CD4-positive, alpha-beta T cell (primary cell): Measurements from ENCODE around the gene TMEM30A. TPM values are rescaled to one million over a fixed set of nuclear protein-coding genes. Genes with fewer than 3 reads are reported as not detected.

Experiments used
- ATAC-seq: fragments of 200-7000 bp; cut with Tn5 transposase; one replicate; pipeline ENCODE4 v1.10.0; 2022; ENCODE audit warnings: mild to moderate bottlenecking; ENCODE audit not compliant: poor library complexity
- CTCF ChIA-PET: fragments of 350-600 bp; sonication (Branson Sonifier 250); formaldehyde crosslinking; loops from one replicate; lab custom pipeline; 2021; ENCODE audit warnings: antibody characterized with exemption, inconsistent platforms; lab: Charles Lee
- POLR2A ChIA-PET: fragments of 350-600 bp; sonication (Branson Sonifier 250); formaldehyde crosslinking; loops from one replicate; lab custom pipeline; 2021; ENCODE audit warnings: antibody characterized with exemption, inconsistent platforms; lab: Charles Lee
- DNase-seq, 14 experiments: peaks; one replicate each; pipeline ENCODE4 v3.0.0-alpha.2; 2013 to 2020; ENCODE audit warnings: mixed read lengths in 2 of 14
- H3K27ac ChIP-seq, 2 donors: one replicate each; pipeline versions ENCODE4 v1.5.1 to v1.7.0; 2013; ENCODE audit warnings: low read length in 2 of 2, low read depth in 1 of 2, mild to moderate bottlenecking in 1 of 2
- H3K27me3 ChIP-seq, 2 experiments: 1 replicate in 1 of 2; 2 replicates in 1 of 2; pipeline versions ENCODE4 v1.6.1 to v1.7.0; 2013; ENCODE audit warnings: low read length in 2 of 2, control low read depth in 1 of 2, mild to moderate bottlenecking in 1 of 2, moderate library complexity in 1 of 2; ENCODE audit not compliant: insufficient read depth in 2 of 2, control insufficient read depth in 1 of 2
- H3K36me3 ChIP-seq: one replicate; pipeline ENCODE4 v1.6.1; 2013; ENCODE audit warnings: low read length, control low read depth; ENCODE audit not compliant: insufficient read depth
- H3K4me1 ChIP-seq: one replicate; pipeline ENCODE4 v1.6.1; 2013; ENCODE audit warnings: low read length, control low read depth; ENCODE audit not compliant: insufficient read depth
- H3K4me3 ChIP-seq: one replicate; pipeline ENCODE4 v1.5.1; 2013; ENCODE audit warnings: mild to moderate bottlenecking, low read length, moderate library complexity
- H3K9me3 ChIP-seq, 2 experiments: 1 replicate in 1 of 2; 2 replicates in 1 of 2; pipeline versions ENCODE4 v1.6.1 to v1.7.0; 2013; ENCODE audit warnings: low read length in 2 of 2, mild to moderate bottlenecking in 2 of 2, control low read depth in 1 of 2, moderate library complexity in 1 of 2; ENCODE audit not compliant: control insufficient read depth in 1 of 2, insufficient read depth in 1 of 2
- H3K27ac Mint-ChIP-seq: one replicate; pipeline ENCODE4 v1.8.0; 2020; ENCODE audit warnings: mixed read lengths
- H3K27me3 Mint-ChIP-seq: one replicate; pipeline ENCODE4 v1.8.0; 2021; ENCODE audit warnings: mixed read lengths
- H3K36me3 Mint-ChIP-seq: one replicate; pipeline ENCODE4 v1.8.0; 2021; ENCODE audit warnings: low read depth, mixed read lengths
- H3K4me1 Mint-ChIP-seq: one replicate; pipeline ENCODE4 v1.8.0; 2021; ENCODE audit warnings: low read depth, mixed read lengths
- H3K4me3 Mint-ChIP-seq: one replicate; pipeline ENCODE4 v1.8.0; 2020; ENCODE audit warnings: mild to moderate bottlenecking, mixed read lengths
- H3K9me3 Mint-ChIP-seq: one replicate; pipeline ENCODE4 v1.8.0; 2020; ENCODE audit warnings: mixed read lengths
- CTCF ChIP-seq: fragments of 200-600 bp; IDR thresholded peaks from one replicate; pipeline ENCODE4 v1.8.0; 2022; ENCODE audit warnings: antibody characterized with exemption, mild to moderate bottlenecking
- intact Hi-C, 2 experiments: fragments of 100-400 bp; cut with DNase I in 1 of 2; cut with micrococcal nuclease in 1 of 2; formaldehyde crosslinking; loops; one replicate each; pipeline versions ENCODE4 v1.15.1 to v1.9.0; 2023 to 2025; cut with DNase I, micrococcal nuclease
- total RNA-seq, 174 experiments: library from RNA in 2 of 174; stranded (reverse) in 2 of 174; gene quantifications; one replicate each; pipeline ENCODE4 v1.2.3 and lab custom pipeline; 2021 to 2026

TMEM30A gene
- total RNA-seq, 2 experiments from 2014 or later: 29.8 to 33.2 TPM

- peaks cover 17% of the 10 kb centered on the region for H3K27me3 Mint-ChIP-seq
Observed at GRCh38 chr6:75308250-75308988, 23.8 kb upstream of the TMEM30A start.

GRCh38 chr6:75307364-75308004 lies 22.9 kb upstream of the TMEM30A start:
- POLR2A ChIA-PET: no interaction called here

More at GRCh38 chr6:75308250-75308988, 23.8 kb upstream of the TMEM30A start:
- Histone ChIP-seq H3K36me3 (no peaks in the 10 kb centered on the region), H3K27ac (no peak overlapping the region), H3K4me3 (no peak overlapping the region), H3K27me3 (peaks cover 3 to 5% of the 10 kb centered on the region in 2 experiments), H3K9me3 (no peaks in the 10 kb centered on the region), H3K4me1 (no peaks in the 10 kb centered on the region)
- H3K4me3 Mint-ChIP-seq: no peak overlapping the region
- H3K4me1 Mint-ChIP-seq: peaks cover 7% of the 10 kb centered on the region
- intact Hi-C loops: no loop called here
- no peak for ATAC-seq
- ChIA-PET POLR2A (no interaction called here), CTCF (no interaction called here)
- no peak for TF ChIP-seq CTCF
- no peaks in the 10 kb centered on the region for H3K9me3 Mint-ChIP-seq
- no peaks in the 10 kb centered on the region for H3K36me3 Mint-ChIP-seq
- no peak overlapping the region for H3K27ac Mint-ChIP-seq
- no peak for DNase-seq

GRCh38 chr6:75306064-75306463 lies 21.5 kb upstream of the TMEM30A start:
- DNase-seq (peak in 1 of 14 experiments; percentile 33), ATAC-seq (peak; percentile 51)
- CTCF ChIA-PET: interaction anchor here (1.7 kb wide), 1 partner anchor 9 kb away, joined by 3 read pairs; no protein-coding TSS in a partner anchor
- H3K4me3 Mint-ChIP-seq: no peak overlapping the region
- intact Hi-C loops: no loop called here
- H3K27me3 Mint-ChIP-seq: peaks cover 7% of the 10 kb centered on the region
- no peaks in the 10 kb centered on the region for H3K36me3 Mint-ChIP-seq
- no peaks in the 10 kb centered on the region for H3K36me3 ChIP-seq
- H3K9me3 Mint-ChIP-seq: no peaks in the 10 kb centered on the region
- peaks cover 0 to 3% of the 10 kb centered on the region in 2 experiments for H3K27me3 ChIP-seq
- no peaks in the 10 kb centered on the region for H3K4me1 ChIP-seq
- peaks cover 7% of the 10 kb centered on the region for H3K4me1 Mint-ChIP-seq
- no peaks in the 10 kb centered on the region for H3K9me3 ChIP-seq
- no peak overlapping the region for H3K27ac ChIP-seq
- POLR2A ChIA-PET: no interaction called here
- no peak overlapping the region for H3K4me3 ChIP-seq
- peak overlapping the region; percentile 19 for H3K27ac Mint-ChIP-seq
- TF ChIP-seq CTCF: no peak

More at GRCh38 chr6:75307364-75308004, 22.9 kb upstream of the TMEM30A start:
- H3K4me1 ChIP-seq: no peaks in the 10 kb centered on the region
- no peak overlapping the region for H3K4me3 Mint-ChIP-seq
- H3K9me3 Mint-ChIP-seq: no peaks in the 10 kb centered on the region
- H3K27ac ChIP-seq: no peak overlapping the region
- peaks cover 0 to 3% of the 10 kb centered on the region in 2 experiments for H3K27me3 ChIP-seq
- peaks cover 13% of the 10 kb centered on the region for H3K27me3 Mint-ChIP-seq
- peaks cover 7% of the 10 kb centered on the region for H3K4me1 Mint-ChIP-seq
- H3K4me3 ChIP-seq: no peak overlapping the region
- ATAC-seq (no peak), DNase-seq (no peak)
- TF ChIP-seq CTCF: no peak
- no peak overlapping the region for H3K27ac Mint-ChIP-seq
- H3K36me3 ChIP-seq: no peaks in the 10 kb centered on the region
- CTCF ChIA-PET: no interaction called here
- intact Hi-C loops: no loop called here
- H3K9me3 ChIP-seq: no peaks in the 10 kb centered on the region
- H3K36me3 Mint-ChIP-seq: no peaks in the 10 kb centered on the region
